PC-3 (cell line): ENCODE results near the gene RNF181. TPM values are rescaled to one million over a fixed set of nuclear protein-coding genes. Genes with fewer than 3 reads are reported as not detected.

Source experiments
- total RNA-seq: library from RNA; depleted of rRNA; stranded (reverse); fragments of >200 nt; gene quantifications from 2 replicates; pipeline ENCODE4 v1.2.3, GENCODE V29; 2014; rRNA removed

Gene RNF181
- total RNA-seq, 1 experiment from 2014 or later, result 225 TPM

Other genes with a start within 250 kb of the RNF181 start
- 39.1 and 50.8 TPM in 2 replicates for gene RETSAT, start 241.2 kb upstream of the RNF181 start, total RNA-seq
- gene ELMOD3, start 241.0 kb upstream of the RNF181 start, total RNA-seq, result 16.7 and 19.0 TPM in 2 replicates
- gene CAPG, start 185.4 kb upstream of the RNF181 start, total RNA-seq, result 221 and 260 TPM in 2 replicates
- gene SH2D6, start 177.0 kb upstream of the RNF181 start, total RNA-seq, result 0.12 TPM in 1 of 2 replicates, not detected in the other
- gene MAT2A, start 56.6 kb upstream of the RNF181 start, total RNA-seq, result 304 and 309 TPM in 2 replicates
- 34.8 and 46.7 TPM in 2 replicates for gene GGCX, start 34.3 kb upstream of the RNF181 start, total RNA-seq
- gene VAMP8, start 18.2 kb upstream of the RNF181 start, total RNA-seq, result 141 and 142 TPM in 2 replicates
- gene VAMP5, start 11.3 kb upstream of the RNF181 start, total RNA-seq, result 0.40 TPM in 1 of 2 replicates, not detected in the other
- gene TMEM150A, start 7.0 kb downstream of the RNF181 start, total RNA-seq, result 3.9 and 4.9 TPM in 2 replicates
- 26.6 and 27.6 TPM in 2 replicates for gene C2orf68, start 16.3 kb downstream of the RNF181 start, total RNA-seq
- 179 and 278 TPM in 2 replicates for gene USP39, start 20.4 kb downstream of the RNF181 start, total RNA-seq
- not detected in 2 replicates for gene SFTPB, start 72.5 kb downstream of the RNF181 start, total RNA-seq
- not detected in 2 replicates for gene GNLY, start 98.6 kb downstream of the RNF181 start, total RNA-seq
- 0.04 TPM in 1 of 2 replicates, not detected in the other for gene ATOH8, start 158.2 kb downstream of the RNF181 start, total RNA-seq